T47D (cell line): ENCODE data around the gene KICS2.
"Not testable (repeated sequence)": the region's sequence is repeated elsewhere in the genome, so short reads cannot be mapped to it uniquely, and the experiment has no call there.

ENCODE experiments used
- DNase-seq, 2 experiments: peaks; one replicate each; pipeline versions ENCODE4 v3.0.0 to v3.0.0-alpha.2; 2011 to 2012; ENCODE audit warnings: low read depth in 1 of 2, low spot score in 1 of 2
- JUND ChIP-seq: IDR thresholded peaks from 2 replicates; pipeline ENCODE4 v1.6.1; 2012; ENCODE audit warnings: low read depth
- in situ Hi-C: cut with HindIII; loops from 2 replicates; pipeline ENCODE4 v1.10.0; 2016; ENCODE audit warnings: low sequenced_read_pairs, low pct_unique_long_range_greater_than_20kb

Gene KICS2

DNA sequence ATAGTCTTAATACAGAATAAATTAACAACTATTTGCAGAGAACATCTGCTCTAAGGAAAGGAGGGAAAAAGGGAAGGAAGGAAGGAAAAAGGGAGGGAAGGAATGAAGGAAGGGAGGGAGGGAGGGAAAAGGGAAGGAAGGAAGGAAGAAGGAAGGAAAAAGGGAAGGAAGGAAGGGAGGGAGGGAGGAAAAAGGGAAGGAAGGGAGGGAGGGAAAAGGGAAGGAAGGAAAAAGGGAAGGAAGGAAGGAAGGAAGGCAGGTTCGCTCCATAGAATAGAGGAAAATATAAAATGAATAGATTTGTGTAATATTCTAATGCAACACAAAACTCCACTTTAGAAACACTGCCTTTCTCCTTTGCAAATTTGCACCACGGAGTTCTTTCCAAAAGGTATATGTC is 16.6 kb downstream of the KICS2 start:
- DNase-seq = no peak
- in situ Hi-C loops = no loop called here
- TF ChIP-seq JUND = no peak

DNA sequence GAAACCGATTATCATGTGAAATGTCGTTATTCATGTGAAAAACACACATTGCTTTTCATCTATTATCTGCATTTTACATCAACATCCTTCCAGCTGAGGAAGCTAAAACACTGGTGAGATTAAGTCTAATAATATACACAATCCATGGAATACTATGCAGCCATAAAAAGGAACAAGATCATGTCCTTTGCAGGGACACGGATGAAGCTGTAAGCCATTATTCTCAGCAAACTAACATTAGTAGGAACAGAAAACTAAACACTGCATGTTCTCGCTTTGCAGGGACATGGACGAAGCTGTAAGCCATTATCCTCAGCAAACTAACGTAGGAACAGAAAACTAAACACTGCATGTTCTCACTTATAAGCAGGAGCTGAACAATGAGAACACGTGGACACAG is 18.3 kb downstream of the KICS2 start:
- no peak for TF ChIP-seq JUND
- in situ Hi-C loops = no loop called here
- no peak for DNase-seq

DNA sequence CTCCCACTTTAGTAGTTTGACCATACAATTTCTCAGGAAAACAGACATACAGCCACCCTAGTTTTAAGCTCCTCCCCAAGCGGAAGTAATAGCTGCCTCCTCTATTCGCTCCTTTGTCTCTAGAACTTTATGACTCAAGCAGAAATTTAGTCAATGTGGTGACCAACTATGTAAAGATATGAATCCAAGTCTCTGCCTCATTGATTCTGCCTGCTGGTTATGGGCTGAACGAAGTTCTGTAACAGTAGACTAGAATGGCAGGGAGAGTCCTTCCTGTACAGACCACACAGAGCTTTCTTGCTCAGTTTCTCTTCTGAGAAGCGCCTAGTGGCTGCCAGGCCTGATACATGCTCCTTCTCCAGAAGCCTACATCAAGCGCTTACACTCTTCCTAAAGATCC is 19.1 kb downstream of the KICS2 start:
- DNase-seq = no peak
- no peak for TF ChIP-seq JUND
- in situ Hi-C loops = no loop called here

DNA sequence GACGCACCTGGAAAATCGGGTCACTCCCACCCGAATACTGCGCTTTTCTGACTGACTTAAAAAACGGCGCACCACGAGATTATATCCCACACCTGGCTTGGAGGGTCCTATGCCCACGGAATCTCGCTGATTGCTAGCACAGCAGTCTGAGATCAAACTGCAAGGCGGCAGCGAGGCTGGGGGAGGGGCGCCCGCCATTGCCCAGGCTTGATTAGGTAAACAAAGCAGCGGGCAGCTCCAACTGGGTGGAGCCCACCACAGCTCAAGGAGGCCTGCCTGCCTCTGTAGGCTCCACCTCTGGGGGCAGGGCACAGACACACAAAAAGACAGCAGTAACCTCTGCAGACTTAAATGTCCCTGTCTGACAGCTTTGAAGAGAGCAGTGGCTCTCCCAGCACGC is 26.3 kb downstream of the KICS2 start:
- in situ Hi-C loops, DNase-seq: not testable (repeated sequence)

GRCh38 chr12:64194333-64195149 is 27.6 kb downstream of the KICS2 start:
- in situ Hi-C loops = no loop called here
- no peak for DNase-seq
- no peak for TF ChIP-seq JUND

DNA sequence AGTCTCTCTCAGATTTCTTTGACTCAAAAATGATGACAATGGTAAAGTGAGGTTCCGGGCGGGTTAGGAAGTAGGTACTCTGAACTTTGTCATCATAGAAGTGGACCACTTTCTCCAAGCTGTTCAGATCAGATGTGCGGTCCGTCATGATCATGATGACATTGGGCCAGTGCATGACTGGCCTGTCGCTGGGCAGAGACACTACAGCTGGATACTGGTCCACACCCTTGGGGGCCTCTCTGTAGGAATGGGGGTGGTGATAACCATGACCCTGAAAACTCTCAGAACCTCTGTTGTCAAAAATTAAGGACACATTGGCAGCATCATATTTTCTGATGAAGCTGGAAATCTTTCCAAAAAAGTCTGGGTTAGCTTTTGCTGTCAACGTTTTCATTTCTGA is 28.2 kb downstream of the KICS2 start:
- TF ChIP-seq JUND = no peak
- no peak for DNase-seq
- in situ Hi-C loops = no loop called here

GRCh38 chr12:64192644-64193444 is 29.3 kb downstream of the KICS2 start:
- DNase-seq = no peak
- TF ChIP-seq JUND = no peak
- in situ Hi-C loops = no loop called here

DNA sequence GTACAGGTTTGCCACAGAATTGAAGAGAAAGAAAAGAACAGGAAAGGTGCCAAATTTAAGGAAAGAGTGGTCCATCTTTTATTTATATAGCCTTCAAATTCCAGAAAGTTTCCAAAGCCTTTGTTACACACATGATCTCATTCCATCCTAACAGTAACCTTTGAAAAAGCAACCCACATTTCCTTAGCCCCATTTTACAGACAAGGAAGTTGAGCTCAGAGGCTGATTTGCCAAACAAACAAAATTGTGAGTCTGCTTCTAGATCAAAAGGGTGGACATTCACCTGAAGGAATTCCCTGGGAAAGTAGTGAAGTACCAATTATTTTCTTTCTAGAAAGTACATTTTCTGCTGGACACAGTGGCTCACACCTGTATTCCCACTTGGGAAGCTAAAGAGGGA is 32.0 kb downstream of the KICS2 start:
- in situ Hi-C loops = no loop called here
- TF ChIP-seq JUND = no peak

DNA sequence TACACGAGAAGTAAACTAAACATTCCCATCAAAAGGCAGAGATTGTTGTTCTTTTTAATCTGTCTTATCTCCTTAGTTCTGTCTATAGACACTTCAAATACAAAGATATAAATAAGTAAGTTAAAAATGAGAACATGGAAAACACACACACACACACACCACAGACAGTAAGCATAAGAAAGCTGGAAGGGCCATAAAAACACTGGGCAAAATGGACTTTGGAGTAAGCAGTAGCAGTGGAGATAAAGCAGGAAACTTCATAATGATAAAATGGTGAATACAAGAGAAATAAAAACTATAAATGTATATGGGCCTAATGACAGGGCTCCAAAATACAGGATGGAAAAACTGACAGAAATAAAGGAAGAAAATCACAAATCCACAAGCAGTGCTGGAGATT is 32.6 kb downstream of the KICS2 start:
- TF ChIP-seq JUND = no peak
- in situ Hi-C loops = no loop called here
- DNase-seq = no peak

More for the DNA sequence above, 32.0 kb downstream of the KICS2 start:
- DNase-seq = no peak

- no peak for DNase-seq
- in situ Hi-C loops = no loop called here
- TF ChIP-seq JUND = no peak
These were observed 34.3 kb downstream of the KICS2 start for GRCh38 chr12:64187794-64188193.

- TF ChIP-seq JUND = no peak
- in situ Hi-C loops = no loop called here
- DNase-seq = no peak
These were observed 34.7 kb downstream of the KICS2 start for GRCh38 chr12:64187370-64187769.

DNA sequence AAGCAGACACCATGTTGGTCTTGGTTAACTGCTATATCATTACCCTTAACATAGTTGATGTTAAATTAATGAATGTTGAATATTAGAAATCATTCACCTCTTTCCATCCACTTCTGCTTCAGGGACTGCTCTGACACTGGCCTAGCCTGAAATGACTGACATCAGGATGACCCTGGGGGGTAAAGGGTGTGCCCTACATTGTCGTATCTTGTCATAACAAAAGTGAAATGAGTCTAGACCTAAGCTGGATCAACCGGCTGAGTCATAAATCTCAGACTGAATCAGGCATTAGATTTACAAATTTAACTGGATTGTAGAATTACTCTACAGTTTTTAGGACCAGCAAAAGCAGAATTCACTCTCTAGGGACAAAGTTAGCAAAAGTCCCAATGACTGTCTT is 35.3 kb downstream of the KICS2 start:
- in situ Hi-C loops = no loop called here
- DNase-seq = no peak
- no peak for TF ChIP-seq JUND

GRCh38 chr12:64184216-64184615 is 37.9 kb downstream of the KICS2 start:
- DNase-seq = no peak
- in situ Hi-C loops = no loop called here
- TF ChIP-seq JUND = no peak
